ENCODE data around the gene AK1.

AK1 gene

DNA sequence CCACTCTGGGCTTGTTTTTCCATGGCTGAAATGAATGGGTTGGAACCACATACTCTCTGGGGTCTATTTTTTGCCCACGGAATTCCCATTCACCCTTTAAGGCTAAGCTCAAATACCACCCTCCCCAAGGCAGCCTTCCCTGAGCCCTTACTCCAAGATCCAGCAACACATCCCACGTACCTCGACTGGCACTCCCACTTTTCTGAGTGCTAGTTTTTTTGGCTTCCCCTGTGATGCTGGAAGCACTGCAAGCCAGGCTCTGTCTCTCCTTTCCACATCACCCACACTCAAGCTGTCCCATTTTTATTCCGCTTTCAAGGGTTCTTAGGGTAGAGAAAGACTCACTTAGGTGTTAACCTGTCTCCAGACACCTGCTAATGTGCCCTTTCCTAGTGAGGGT is 15.9 kb upstream of the AK1 start:
- Histone ChIP-seq H2AFZ (ENCODE audit: low read length) (no peak overlapping the region), H3K4me2 (ENCODE audit: low read depth, low read length) (no peak overlapping the region), H3K9me3 (replicated peaks; ENCODE audit: insufficient read depth, low read length) (no peaks in the 10 kb centered on the region), H3K27ac (ENCODE audit: low read length) (no peak overlapping the region), H3K9me2 (replicated peaks; ENCODE audit: insufficient read depth, low read length) (no peaks in the 10 kb centered on the region), H3K27me3 (replicated peaks; ENCODE audit: insufficient read depth, low read length) (no peaks in the 10 kb centered on the region), H3K4me3 (ENCODE audit: low read length) (no peak overlapping the region), H3F3A (ENCODE audit: insufficient read depth, low read length) (0 out of 2 replicates have a peak, but pooled peaks cover under 1% of the 10 kb centered on the region), H3K36me3 (replicated peaks; ENCODE audit: insufficient read depth, low read length) (no peaks in the 10 kb centered on the region), H3K9ac (ENCODE audit: low read length) (no peak overlapping the region), H4K20me1 (ENCODE audit: insufficient read depth, low read length) (no peaks in the 10 kb centered on the region), H3K4me1 (ENCODE audit: low read length) (no peaks in the 10 kb centered on the region), H3K79me2 (ENCODE audit: low read length) (no peaks in the 10 kb centered on the region)
- TF ChIP-seq EZH2 (optimal IDR thresholded peaks at IDR 0.05; ENCODE audit: low read depth, low read length) (no peak), EZH2phosphoT487 (IDR thresholded peaks at IDR 0.05; ENCODE audit: low read length) (no peak)
- TF ChIP-seq, protein P1, sequence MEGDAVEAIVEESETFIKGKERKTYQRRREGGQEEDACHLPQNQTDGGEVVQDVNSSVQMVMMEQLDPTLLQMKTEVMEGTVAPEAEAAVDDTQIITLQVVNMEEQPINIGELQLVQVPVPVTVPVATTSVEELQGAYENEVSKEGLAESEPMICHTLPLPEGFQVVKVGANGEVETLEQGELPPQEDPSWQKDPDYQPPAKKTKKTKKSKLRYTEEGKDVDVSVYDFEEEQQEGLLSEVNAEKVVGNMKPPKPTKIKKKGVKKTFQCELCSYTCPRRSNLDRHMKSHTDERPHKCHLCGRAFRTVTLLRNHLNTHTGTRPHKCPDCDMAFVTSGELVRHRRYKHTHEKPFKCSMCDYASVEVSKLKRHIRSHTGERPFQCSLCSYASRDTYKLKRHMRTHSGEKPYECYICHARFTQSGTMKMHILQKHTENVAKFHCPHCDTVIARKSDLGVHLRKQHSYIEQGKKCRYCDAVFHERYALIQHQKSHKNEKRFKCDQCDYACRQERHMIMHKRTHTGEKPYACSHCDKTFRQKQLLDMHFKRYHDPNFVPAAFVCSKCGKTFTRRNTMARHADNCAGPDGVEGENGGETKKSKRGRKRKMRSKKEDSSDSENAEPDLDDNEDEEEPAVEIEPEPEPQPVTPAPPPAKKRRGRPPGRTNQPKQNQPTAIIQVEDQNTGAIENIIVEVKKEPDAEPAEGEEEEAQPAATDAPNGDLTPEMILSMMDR (IDR thresholded peaks at IDR 0.05; ENCODE audit: low read length), result no peak
- no peak for DNase-seq

DNA sequence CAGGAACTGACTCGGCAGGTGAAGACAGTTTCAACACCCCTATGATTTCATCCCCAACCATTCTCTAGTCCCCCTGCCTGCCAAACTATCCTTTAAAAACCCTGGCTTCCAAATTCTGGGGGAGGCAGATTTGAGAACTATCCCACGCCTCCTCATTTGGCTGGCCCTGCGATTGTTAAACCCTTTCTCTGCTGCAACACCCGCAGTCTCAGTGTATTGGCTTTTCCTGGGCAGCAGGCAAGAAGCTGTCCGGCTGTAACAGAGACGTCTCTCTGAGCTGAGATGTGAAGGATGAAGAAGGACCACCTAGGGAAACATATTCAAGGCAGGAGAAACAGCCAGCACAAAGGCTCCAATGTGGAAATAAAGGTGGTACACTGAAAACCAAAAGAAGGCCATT is 15.4 kb upstream of the AK1 start:
- DNase-seq, result no peak
- H3K9me3 ChIP-seq (replicated peaks; ENCODE audit: insufficient read depth, low read length), result no peaks in the 10 kb centered on the region
- no peak overlapping the region for H3K27ac ChIP-seq (ENCODE audit: low read length)
- H3K4me1 ChIP-seq (ENCODE audit: low read length), result no peaks in the 10 kb centered on the region
- no peaks in the 10 kb centered on the region for H3K79me2 ChIP-seq (ENCODE audit: low read length)
- no peaks in the 10 kb centered on the region for H4K20me1 ChIP-seq (ENCODE audit: insufficient read depth, low read length)
- no peak overlapping the region for H3K4me3 ChIP-seq (ENCODE audit: low read length)
- H3F3A ChIP-seq (ENCODE audit: insufficient read depth, low read length), result no peaks in the 10 kb centered on the region
- TF ChIP-seq, protein P1 (IDR thresholded peaks at IDR 0.05; ENCODE audit: low read length), result no peak
- TF ChIP-seq EZH2phosphoT487 (IDR thresholded peaks at IDR 0.05; ENCODE audit: low read length) (no peak), EZH2 (optimal IDR thresholded peaks at IDR 0.05; ENCODE audit: low read depth, low read length) (no peak)
- H3K9me2 ChIP-seq (replicated peaks; ENCODE audit: insufficient read depth, low read length), result no peaks in the 10 kb centered on the region
- no peaks in the 10 kb centered on the region for H3K36me3 ChIP-seq (replicated peaks; ENCODE audit: insufficient read depth, low read length)
- H3K9ac ChIP-seq (ENCODE audit: low read length), result no peak overlapping the region
- H2AFZ ChIP-seq (ENCODE audit: low read length), result no peak overlapping the region
- no peaks in the 10 kb centered on the region for H3K27me3 ChIP-seq (replicated peaks; ENCODE audit: insufficient read depth, low read length)
- no peak overlapping the region for H3K4me2 ChIP-seq (ENCODE audit: low read depth, low read length)

DNA sequence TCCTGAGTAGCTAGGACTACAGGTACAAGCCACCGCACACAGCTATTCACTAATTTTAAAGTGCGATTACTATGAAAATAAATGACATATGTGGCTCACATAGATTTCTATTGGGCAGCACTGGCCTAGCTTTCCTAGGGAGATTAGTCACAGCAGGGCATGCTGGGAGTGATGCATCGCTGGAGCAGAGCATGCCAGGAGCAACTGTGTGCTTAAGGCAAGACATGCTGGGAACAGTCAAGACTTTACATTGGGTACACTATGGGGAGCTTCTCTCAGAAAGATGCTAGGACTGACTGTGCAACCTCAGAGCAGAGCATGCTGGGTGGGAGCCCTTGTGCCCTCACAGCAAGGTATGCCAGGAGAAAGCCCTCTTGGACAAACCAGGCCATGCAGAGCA is 12.6 kb upstream of the AK1 start:
- Histone ChIP-seq H3K36me3 (replicated peaks; ENCODE audit: insufficient read depth, low read length) (no peaks in the 10 kb centered on the region), H3K27ac (ENCODE audit: low read length) (no peak overlapping the region), H3K9ac (ENCODE audit: low read length) (no peak overlapping the region), H3K9me2 (replicated peaks; ENCODE audit: insufficient read depth, low read length) (no peaks in the 10 kb centered on the region), H3K4me2 (ENCODE audit: low read depth, low read length) (no peak overlapping the region), H4K20me1 (ENCODE audit: insufficient read depth, low read length) (no peaks in the 10 kb centered on the region), H3K27me3 (replicated peaks; ENCODE audit: insufficient read depth, low read length) (no peaks in the 10 kb centered on the region), H3K4me3 (ENCODE audit: low read length) (no peak overlapping the region), H3F3A (ENCODE audit: insufficient read depth, low read length) (no peaks in the 10 kb centered on the region), H3K79me2 (ENCODE audit: low read length) (no peaks in the 10 kb centered on the region), H3K9me3 (replicated peaks; ENCODE audit: insufficient read depth, low read length) (no peaks in the 10 kb centered on the region), H2AFZ (ENCODE audit: low read length) (no peak overlapping the region), H3K4me1 (ENCODE audit: low read length) (no peaks in the 10 kb centered on the region)
- TF ChIP-seq EZH2 (optimal IDR thresholded peaks at IDR 0.05; ENCODE audit: low read depth, low read length) (no peak), EZH2phosphoT487 (IDR thresholded peaks at IDR 0.05; ENCODE audit: low read length) (no peak)
- TF ChIP-seq, protein P1 (IDR thresholded peaks at IDR 0.05; ENCODE audit: low read length), result no peak
- DNase-seq, result no peak
